Hepatocyte (in vitro differentiated cells): ENCODE measurements around the gene LNPEP. TPM values are rescaled to one million over a fixed set of nuclear protein-coding genes. Genes with fewer than 3 reads are reported as not detected.

Experiments used
- DNase-seq: peaks from one replicate; pipeline ENCODE4 v3.0.0-alpha.2; 2016; ENCODE audit warnings: low spot score
- H2AFZ ChIP-seq: fragments of 200-600 bp; sonication (generic); 2 replicates; pipeline ENCODE4 v1.6.0; 2016; ENCODE audit warnings: antibody characterized with exemption, mild to moderate bottlenecking
- H3K27ac ChIP-seq: fragments of 200-600 bp; sonication (generic); 2 replicates; pipeline ENCODE4 v1.5.1; 2016; ENCODE audit warnings: mild to moderate bottlenecking
- H3K27me3 ChIP-seq: fragments of 200-600 bp; sonication (generic); 2 replicates; pipeline ENCODE4 v1.6.1; 2016
- H3K36me3 ChIP-seq: fragments of 200-600 bp; sonication (generic); replicated peaks from 2 replicates; pipeline ENCODE4 v1.5.1; 2016; ENCODE audit warnings: low read depth; ENCODE audit not compliant: insufficient read depth
- H3K4me1 ChIP-seq: fragments of 200-600 bp; sonication (generic); 2 replicates; pipeline ENCODE4 v1.5.1; 2016; ENCODE audit warnings: mild to moderate bottlenecking, moderate library complexity; ENCODE audit not compliant: insufficient read depth
- H3K4me2 ChIP-seq: fragments of 200-600 bp; sonication (generic); 2 replicates; pipeline ENCODE4 v1.6.0; 2016
- H3K4me3 ChIP-seq: fragments of 200-600 bp; sonication (generic); 2 replicates; pipeline ENCODE4 v1.5.1; 2016; ENCODE audit warnings: mild to moderate bottlenecking
- H3K79me2 ChIP-seq: fragments of 200-600 bp; sonication (generic); 2 replicates; pipeline ENCODE4 v1.6.0; 2017; ENCODE audit warnings: mild to moderate bottlenecking
- H3K9me2 ChIP-seq: fragments of 200-600 bp; sonication (generic); replicated peaks from 2 replicates; pipeline ENCODE4 v1.6.0; 2017; ENCODE audit warnings: mild to moderate bottlenecking; ENCODE audit not compliant: insufficient read depth
- H3K9me3 ChIP-seq: fragments of 200-600 bp; sonication (generic); 2 replicates; pipeline ENCODE4 v1.5.1; 2016; ENCODE audit warnings: low read depth, mild to moderate bottlenecking
- H4K20me1 ChIP-seq: fragments of 200-600 bp; sonication (generic); 2 replicates; pipeline ENCODE4 v1.6.0; 2016; ENCODE audit warnings: mild to moderate bottlenecking; ENCODE audit not compliant: insufficient read depth, poor library complexity, severe bottlenecking
- EZH2 ChIP-seq: fragments of 200-600 bp; sonication (generic); IDR thresholded peaks from 2 replicates; pipeline ENCODE4 v1.6.1; 2016; ENCODE audit warnings: antibody characterized with exemption, mild to moderate bottlenecking, borderline replicate concordance
- EZH2phosphoT487 ChIP-seq: fragments of 200-600 bp; sonication (generic); IDR thresholded peaks from one replicate; pipeline ENCODE4 v1.6.1; 2018; ENCODE audit warnings: antibody characterized with exemption, mild to moderate bottlenecking, low read depth, moderate library complexity; ENCODE audit not compliant: unreplicated experiment, severe bottlenecking
- WGBS: methylation state at CpG from one replicate; pipeline ENCODE4 v1.1.6; 2016; ENCODE audit warnings: low lambda C conversion rate; ENCODE audit errors: missing lambda C conversion rate; 5-methylcytosine and 5-hydroxymethylcytosine counted together
- polyA plus RNA-seq: library from polyadenylated mRNA; unstranded; fragments of >200 nt; fragmentation: Nextera tagmentation; extraction: Ambion mirVana; gene quantifications from 2 replicates; pipeline ENCODE4 v1.2.1, GENCODE V29; 2016
- total RNA-seq: library from RNA; depleted of rRNA; stranded (reverse); fragments of >200 nt; gene quantifications from 2 replicates; pipeline ENCODE4 v1.2.3, GENCODE V29; 2014
- TF ChIP-seq, protein P1 (sequence below): fragments of 200-600 bp; sonication (generic); IDR thresholded peaks from 2 replicates; pipeline ENCODE4 v1.5.1; 2016; ENCODE audit warnings: antibody characterized with exemption, mild to moderate bottlenecking; ENCODE audit not compliant: poor library complexity

The LNPEP gene
- total and polyA plus RNA-seq, 2 experiments from 2014 or later = 4.9 to 32.6 TPM

DNA sequence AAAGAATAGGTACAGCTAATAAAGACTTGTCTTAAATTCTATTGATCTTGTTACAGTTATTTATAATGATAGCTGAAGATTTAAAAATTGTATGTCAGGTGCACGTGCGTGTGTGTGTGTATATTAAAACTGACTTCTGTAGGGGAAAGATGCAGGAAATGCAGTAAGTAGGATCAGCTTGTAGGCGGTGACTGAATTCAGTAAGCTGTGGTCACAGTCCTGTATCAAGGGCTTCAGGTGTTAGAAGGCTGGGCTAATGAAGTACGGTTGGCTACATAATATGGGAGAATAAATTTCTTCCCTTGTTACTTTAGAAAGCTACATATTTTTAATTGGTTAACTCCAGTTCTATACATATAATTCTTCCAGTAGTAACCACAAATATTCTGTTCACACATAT, 54.2 kb downstream of the LNPEP start:
- Histone ChIP-seq H3K9me3 (no peaks in the 10 kb centered on the region), H3K4me1 (peaks cover under 1% of the 10 kb centered on the region), H3K9me2 (no peaks in the 10 kb centered on the region), H3K4me2 (no peak overlapping the region), H4K20me1 (no peaks in the 10 kb centered on the region), H2AFZ (no peak overlapping the region), H3K27me3 (no peaks in the 10 kb centered on the region), H3K4me3 (no peak overlapping the region), H3K79me2 (peaks cover 2% of the 10 kb centered on the region), H3K36me3 (no peaks in the 10 kb centered on the region), H3K27ac (no peak overlapping the region)
- no peak for TF ChIP-seq EZH2
- TF ChIP-seq, protein P1, sequence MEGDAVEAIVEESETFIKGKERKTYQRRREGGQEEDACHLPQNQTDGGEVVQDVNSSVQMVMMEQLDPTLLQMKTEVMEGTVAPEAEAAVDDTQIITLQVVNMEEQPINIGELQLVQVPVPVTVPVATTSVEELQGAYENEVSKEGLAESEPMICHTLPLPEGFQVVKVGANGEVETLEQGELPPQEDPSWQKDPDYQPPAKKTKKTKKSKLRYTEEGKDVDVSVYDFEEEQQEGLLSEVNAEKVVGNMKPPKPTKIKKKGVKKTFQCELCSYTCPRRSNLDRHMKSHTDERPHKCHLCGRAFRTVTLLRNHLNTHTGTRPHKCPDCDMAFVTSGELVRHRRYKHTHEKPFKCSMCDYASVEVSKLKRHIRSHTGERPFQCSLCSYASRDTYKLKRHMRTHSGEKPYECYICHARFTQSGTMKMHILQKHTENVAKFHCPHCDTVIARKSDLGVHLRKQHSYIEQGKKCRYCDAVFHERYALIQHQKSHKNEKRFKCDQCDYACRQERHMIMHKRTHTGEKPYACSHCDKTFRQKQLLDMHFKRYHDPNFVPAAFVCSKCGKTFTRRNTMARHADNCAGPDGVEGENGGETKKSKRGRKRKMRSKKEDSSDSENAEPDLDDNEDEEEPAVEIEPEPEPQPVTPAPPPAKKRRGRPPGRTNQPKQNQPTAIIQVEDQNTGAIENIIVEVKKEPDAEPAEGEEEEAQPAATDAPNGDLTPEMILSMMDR = no peak
- TF ChIP-seq EZH2phosphoT487 = no peak
- WGBS = 96% methylated on average over 4 of the region's 4 CpGs
- DNase-seq = no peak

DNA sequence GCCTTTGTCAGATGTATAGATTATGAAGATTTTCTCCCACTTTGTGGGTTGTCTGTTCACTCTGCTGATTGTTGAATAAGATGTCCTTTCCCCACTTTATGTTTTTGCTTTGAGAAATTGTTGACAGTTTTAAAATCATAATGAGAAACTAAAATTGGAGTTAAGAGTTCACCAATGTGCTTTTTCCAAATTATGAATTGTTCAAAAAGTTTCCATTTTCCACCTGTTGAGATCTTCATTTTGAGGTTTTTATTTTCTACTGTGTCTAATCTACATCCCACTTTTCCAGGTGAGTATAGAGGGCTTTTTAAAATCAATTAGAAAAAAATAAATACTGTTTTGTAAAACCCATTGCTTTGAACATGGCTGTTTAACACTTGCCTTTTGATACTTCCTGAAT, 55.8 kb downstream of the LNPEP start:
- H3K9me3 ChIP-seq = no peaks in the 10 kb centered on the region
- no peak for DNase-seq
- TF ChIP-seq, protein P1 = no peak
- TF ChIP-seq EZH2phosphoT487 (no peak), EZH2 (no peak)
- no peak overlapping the region for H3K27ac ChIP-seq
- no peak overlapping the region for H3K4me2 ChIP-seq
- H3K79me2 ChIP-seq = peaks cover 2% of the 10 kb centered on the region
- no peaks in the 10 kb centered on the region for H4K20me1 ChIP-seq
- H3K9me2 ChIP-seq = no peaks in the 10 kb centered on the region
- H3K27me3 ChIP-seq = no peaks in the 10 kb centered on the region
- no peak overlapping the region for H2AFZ ChIP-seq
- H3K4me1 ChIP-seq = no peaks in the 10 kb centered on the region
- no peaks in the 10 kb centered on the region for H3K36me3 ChIP-seq
- H3K4me3 ChIP-seq = no peak overlapping the region

DNA sequence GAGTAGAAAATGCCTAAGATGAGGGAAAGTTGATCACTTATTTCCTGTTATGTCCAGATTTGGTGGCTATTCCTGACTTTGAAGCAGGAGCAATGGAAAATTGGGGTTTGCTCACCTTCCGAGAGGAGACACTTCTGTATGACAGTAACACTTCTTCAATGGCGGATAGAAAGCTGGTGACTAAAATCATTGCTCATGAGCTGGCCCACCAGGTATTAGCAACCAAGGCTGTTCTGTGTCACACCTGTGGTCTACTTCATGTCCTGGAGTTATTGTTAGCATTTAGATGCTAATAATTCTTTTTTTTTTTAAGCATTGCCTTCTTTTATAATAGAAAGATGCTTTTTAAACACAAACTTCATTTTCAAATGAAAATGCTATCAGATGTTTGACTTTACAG, 57.9 kb downstream of the LNPEP start:
- no peaks in the 10 kb centered on the region for H3K36me3 ChIP-seq
- no peak overlapping the region for H3K27ac ChIP-seq
- DNase-seq = no peak
- H3K4me3 ChIP-seq = no peak overlapping the region
- WGBS = 100% methylated on average over 2 of the region's 2 CpGs
- H3K79me2 ChIP-seq = peaks cover 1% of the 10 kb centered on the region
- no peaks in the 10 kb centered on the region for H3K27me3 ChIP-seq
- no peaks in the 10 kb centered on the region for H3K4me1 ChIP-seq
- H4K20me1 ChIP-seq = no peaks in the 10 kb centered on the region
- H3K9me2 ChIP-seq = no peaks in the 10 kb centered on the region
- TF ChIP-seq, protein P1 = no peak
- TF ChIP-seq EZH2phosphoT487 = no peak
- no peak overlapping the region for H3K4me2 ChIP-seq
- no peak overlapping the region for H2AFZ ChIP-seq
- H3K9me3 ChIP-seq = no peaks in the 10 kb centered on the region

DNA sequence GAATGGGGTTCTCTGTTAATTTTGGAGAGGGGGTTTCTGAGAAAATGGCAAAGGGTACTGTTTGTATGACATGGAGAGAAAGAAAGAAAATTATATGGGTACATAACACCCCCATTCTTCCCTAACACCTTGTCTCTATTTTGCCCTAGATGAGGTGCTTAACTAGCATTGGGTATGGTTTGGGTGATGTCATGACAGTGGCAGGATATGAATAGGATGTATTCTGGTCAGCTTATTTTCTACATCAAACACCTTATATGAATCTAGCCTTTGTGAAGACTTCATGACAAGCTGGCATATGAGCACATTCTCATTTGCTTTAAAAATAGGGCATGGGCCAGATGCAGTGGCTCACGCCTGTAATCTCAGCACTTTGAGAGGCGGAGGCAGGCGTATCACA, 58.6 kb downstream of the LNPEP start:
- Histone ChIP-seq H4K20me1 (no peaks in the 10 kb centered on the region), H3K27ac (no peak overlapping the region), H3K79me2 (no peaks in the 10 kb centered on the region), H3K4me3 (no peak overlapping the region), H3K4me2 (no peak overlapping the region), H3K9me3 (no peaks in the 10 kb centered on the region), H2AFZ (no peak overlapping the region), H3K27me3 (no peaks in the 10 kb centered on the region), H3K4me1 (no peaks in the 10 kb centered on the region), H3K9me2 (no peaks in the 10 kb centered on the region), H3K36me3 (no peaks in the 10 kb centered on the region)
- TF ChIP-seq, protein P1 = no peak
- TF ChIP-seq EZH2phosphoT487 (no peak), EZH2 (no peak)
- WGBS = 99% methylated on average over 3 of the region's 3 CpGs
- DNase-seq = no peak
